Measurements from ENCODE around the gene RNF112. TPM values are rescaled to one million over a fixed set of nuclear protein-coding genes. Genes with fewer than 3 reads are reported as not detected.

The RNF112 gene
- total RNA-seq, 1 donor from 2014 or later, result not detected

- Mint-ChIP-seq H3K9me3 (no peaks in the 10 kb centered on the region), H3K36me3 (ENCODE audit: low read depth) (no peaks in the 10 kb centered on the region), H3K4me1 (ENCODE audit: low read depth) (no peaks in the 10 kb centered on the region), H3K27me3 (ENCODE audit: insufficient read depth) (peaks cover 5% of the 10 kb centered on the region), H3K4me3 (no peak overlapping the region), H3K27ac (no peak overlapping the region)
- DNase-seq (ENCODE audit: low spot score), result no peak
- intact Hi-C loops (cut with micrococcal nuclease), result no loop called here
Measured at GRCh38 chr17:19403021-19403420, 8.0 kb upstream of the RNF112 start.

GRCh38 chr17:19404264-19404663, 6.8 kb upstream of the RNF112 start:
- no peak overlapping the region for H3K27ac Mint-ChIP-seq
- H3K27me3 Mint-ChIP-seq (ENCODE audit: insufficient read depth), result peaks cover 5% of the 10 kb centered on the region
- intact Hi-C loops (cut with micrococcal nuclease), result no loop called here
- no peaks in the 10 kb centered on the region for H3K4me1 Mint-ChIP-seq (ENCODE audit: low read depth)
- DNase-seq (ENCODE audit: low spot score), result no peak
- no peaks in the 10 kb centered on the region for H3K36me3 Mint-ChIP-seq (ENCODE audit: low read depth)
- H3K4me3 Mint-ChIP-seq, result no peak overlapping the region
- H3K9me3 Mint-ChIP-seq, result no peaks in the 10 kb centered on the region

- no peak for DNase-seq (ENCODE audit: low spot score)
- no peaks in the 10 kb centered on the region for H3K4me1 Mint-ChIP-seq (ENCODE audit: low read depth)
- peaks cover 7% of the 10 kb centered on the region for H3K27me3 Mint-ChIP-seq (ENCODE audit: insufficient read depth)
- no peak overlapping the region for H3K4me3 Mint-ChIP-seq
- no peak overlapping the region for H3K27ac Mint-ChIP-seq
- H3K36me3 Mint-ChIP-seq (ENCODE audit: low read depth), result no peaks in the 10 kb centered on the region
- intact Hi-C loops (cut with micrococcal nuclease), result no loop called here
- H3K9me3 Mint-ChIP-seq, result no peaks in the 10 kb centered on the region
Measured at GRCh38 chr17:19405114-19405513, 5.9 kb upstream of the RNF112 start.

GRCh38 chr17:19407601-19408345, 3.3 kb upstream of the RNF112 start:
- intact Hi-C loops (cut with micrococcal nuclease), result no loop called here
- DNase-seq (ENCODE audit: low spot score), result no peak
- Mint-ChIP-seq H3K27ac (no peak overlapping the region), H3K9me3 (no peaks in the 10 kb centered on the region), H3K27me3 (ENCODE audit: insufficient read depth) (peaks cover 10% of the 10 kb centered on the region), H3K4me3 (no peak overlapping the region), H3K4me1 (ENCODE audit: low read depth) (no peaks in the 10 kb centered on the region), H3K36me3 (ENCODE audit: low read depth) (no peaks in the 10 kb centered on the region)

- Mint-ChIP-seq H3K27ac (no peak overlapping the region), H3K36me3 (ENCODE audit: low read depth) (no peaks in the 10 kb centered on the region), H3K4me3 (no peak overlapping the region), H3K27me3 (ENCODE audit: insufficient read depth) (peaks cover 10% of the 10 kb centered on the region), H3K4me1 (ENCODE audit: low read depth) (no peaks in the 10 kb centered on the region), H3K9me3 (no peaks in the 10 kb centered on the region)
- no peak for DNase-seq (ENCODE audit: low spot score)
- intact Hi-C loops (cut with micrococcal nuclease), result no loop called here
Measured at GRCh38 chr17:19408346-19408710, 2.7 kb upstream of the RNF112 start.

- Mint-ChIP-seq H3K4me3 (no peak overlapping the region), H3K9me3 (no peaks in the 10 kb centered on the region), H3K4me1 (ENCODE audit: low read depth) (no peaks in the 10 kb centered on the region), H3K27ac (no peak overlapping the region), H3K27me3 (ENCODE audit: insufficient read depth) (peaks cover 8% of the 10 kb centered on the region), H3K36me3 (ENCODE audit: low read depth) (no peaks in the 10 kb centered on the region)
- intact Hi-C loops (cut with micrococcal nuclease), result no loop called here
- DNase-seq (ENCODE audit: low spot score), result no peak
Measured at GRCh38 chr17:19409066-19409465, 2.0 kb upstream of the RNF112 start.

- intact Hi-C loops (cut with micrococcal nuclease), result no loop called here
- Mint-ChIP-seq H3K36me3 (ENCODE audit: low read depth) (no peaks in the 10 kb centered on the region), H3K4me1 (ENCODE audit: low read depth) (no peaks in the 10 kb centered on the region), H3K27me3 (ENCODE audit: insufficient read depth) (peaks cover 5% of the 10 kb centered on the region), H3K9me3 (no peaks in the 10 kb centered on the region), H3K4me3 (no peak overlapping the region), H3K27ac (no peak overlapping the region)
- no peak for DNase-seq (ENCODE audit: low spot score)
Measured at GRCh38 chr17:19409509-19409908, 1.5 kb upstream of the RNF112 start.

GRCh38 chr17:19410091-19410490, 941 bp upstream of the RNF112 start:
- intact Hi-C loops (cut with micrococcal nuclease), result no loop called here
- H3K9me3 Mint-ChIP-seq, result no peaks in the 10 kb centered on the region
- peaks cover 5% of the 10 kb centered on the region for H3K27me3 Mint-ChIP-seq (ENCODE audit: insufficient read depth)
- no peaks in the 10 kb centered on the region for H3K36me3 Mint-ChIP-seq (ENCODE audit: low read depth)
- no peak for DNase-seq (ENCODE audit: low spot score)
- no peak overlapping the region for H3K4me3 Mint-ChIP-seq
- no peak overlapping the region for H3K27ac Mint-ChIP-seq
- no peaks in the 10 kb centered on the region for H3K4me1 Mint-ChIP-seq (ENCODE audit: low read depth)

- no peak overlapping the region for H3K27ac Mint-ChIP-seq
- no peak overlapping the region for H3K4me3 Mint-ChIP-seq
- H3K9me3 Mint-ChIP-seq, result no peaks in the 10 kb centered on the region
- H3K4me1 Mint-ChIP-seq (ENCODE audit: low read depth), result no peaks in the 10 kb centered on the region
- intact Hi-C loops (cut with micrococcal nuclease), result no loop called here
- no peak for DNase-seq (ENCODE audit: low spot score)
- H3K27me3 Mint-ChIP-seq (ENCODE audit: insufficient read depth), result peaks cover 5% of the 10 kb centered on the region
- no peaks in the 10 kb centered on the region for H3K36me3 Mint-ChIP-seq (ENCODE audit: low read depth)
Measured at GRCh38 chr17:19411631-19412030, 599 bp downstream of the RNF112 start.

- no peaks in the 10 kb centered on the region for H3K9me3 Mint-ChIP-seq
- no peaks in the 10 kb centered on the region for H3K36me3 Mint-ChIP-seq (ENCODE audit: low read depth)
- DNase-seq (ENCODE audit: low spot score), result no peak
- H3K4me3 Mint-ChIP-seq, result no peak overlapping the region
- intact Hi-C loops (cut with micrococcal nuclease), result no loop called here
- H3K4me1 Mint-ChIP-seq (ENCODE audit: low read depth), result peaks cover 4% of the 10 kb centered on the region
- H3K27me3 Mint-ChIP-seq (ENCODE audit: insufficient read depth), result peaks cover 5% of the 10 kb centered on the region
- no peak overlapping the region for H3K27ac Mint-ChIP-seq
Measured at GRCh38 chr17:19412510-19412909, 1.5 kb downstream of the RNF112 start.

- Mint-ChIP-seq H3K9me3 (no peaks in the 10 kb centered on the region), H3K4me3 (no peak overlapping the region), H3K27ac (no peak overlapping the region), H3K36me3 (ENCODE audit: low read depth) (no peaks in the 10 kb centered on the region), H3K4me1 (ENCODE audit: low read depth) (peaks cover 9% of the 10 kb centered on the region), H3K27me3 (ENCODE audit: insufficient read depth) (peaks cover 5% of the 10 kb centered on the region)
- DNase-seq (ENCODE audit: low spot score), result no peak
- intact Hi-C loops (cut with micrococcal nuclease), result no loop called here
Measured at GRCh38 chr17:19412984-19413383, 2.0 kb downstream of the RNF112 start.

GRCh38 chr17:19413761-19414160, 2.7 kb downstream of the RNF112 start:
- no peak overlapping the region for H3K4me3 Mint-ChIP-seq
- H3K4me1 Mint-ChIP-seq (ENCODE audit: low read depth), result peaks cover 13% of the 10 kb centered on the region
- H3K36me3 Mint-ChIP-seq (ENCODE audit: low read depth), result no peaks in the 10 kb centered on the region
- no peak for DNase-seq (ENCODE audit: low spot score)
- peaks cover 5% of the 10 kb centered on the region for H3K27me3 Mint-ChIP-seq (ENCODE audit: insufficient read depth)
- no peak overlapping the region for H3K27ac Mint-ChIP-seq
- intact Hi-C loops (cut with micrococcal nuclease), result no loop called here
- no peaks in the 10 kb centered on the region for H3K9me3 Mint-ChIP-seq

- Mint-ChIP-seq H3K9me3 (no peaks in the 10 kb centered on the region), H3K27me3 (ENCODE audit: insufficient read depth) (peaks cover 5% of the 10 kb centered on the region)
- intact Hi-C loops (cut with micrococcal nuclease), result no loop called here
Measured at GRCh38 chr17:19414396-19415280, 3.6 kb downstream of the RNF112 start.

More at GRCh38 chr17:19414396-19415280, 3.6 kb downstream of the RNF112 start:
- Mint-ChIP-seq H3K4me3 (no peak overlapping the region), H3K36me3 (ENCODE audit: low read depth) (no peaks in the 10 kb centered on the region), H3K27ac (no peak overlapping the region), H3K4me1 (ENCODE audit: low read depth) (peaks cover 13% of the 10 kb centered on the region)
- no peak for DNase-seq (ENCODE audit: low spot score)
